ENCODE results near the gene ZAR1L. TPM values are rescaled to one million over a fixed set of nuclear protein-coding genes. Genes with fewer than 3 reads are reported as not detected.

The ZAR1L gene
- total and polyA plus RNA-seq, 2 of the 4 experiments (the other 2 are of a cell fraction) = not detected

- WGBS, 2 experiments (ENCODE audit: extremely low coverage in 2 of 2, insufficient read length in 1 of 2) = 80% methylated on average over 1 of the region's 4 CpGs; no CpG with 5 or more reads in 1 of the 2 experiments
- no peak for ATAC-seq (ENCODE audit: low read depth)
Observed at GRCh38 chr13:32320528-32320927, 5.4 kb upstream of the ZAR1L start.

More at GRCh38 chr13:32320528-32320927, 5.4 kb upstream of the ZAR1L start:
- Histone ChIP-seq H3K4me2 (ENCODE audit: low read depth, low read length) (no peak overlapping the region), H4K20me1 (ENCODE audit: insufficient read depth, low read length) (no peaks in the 10 kb centered on the region), H3K23ac (ENCODE audit: low read depth, low read length) (no peak overlapping the region), H4K5ac (ENCODE audit: low read depth, low read length) (no peak overlapping the region; the same call in 1 of the 2 replicates), H2AK5ac (ENCODE audit: low read depth, low read length) (no peak overlapping the region), H2AK9ac (replicated peaks; ENCODE audit: low read depth, low read length, poor library complexity) (no peak overlapping the region), H3K4ac (ENCODE audit: low read depth, low read length) (no peak overlapping the region), H4K8ac (ENCODE audit: low read depth in 2 of 2, low read length in 2 of 2) (no peak overlapping the region), H3K4me1 (ENCODE audit: control insufficient read depth, insufficient read depth, low read length) (no peaks in the 10 kb centered on the region), H3K27ac (ENCODE audit: insufficient read depth, low read length) (no peak overlapping the region), H3K18ac (ENCODE audit: low read depth, low read length) (no peak overlapping the region), H3K14ac (replicated peaks; ENCODE audit: low read depth, low read length) (no peak overlapping the region), H3K4me3 (ENCODE audit: insufficient read depth, low read depth, low read length) (no peak overlapping the region), H3K9me1 (ENCODE audit: insufficient read depth, low read length) (no peaks in the 10 kb centered on the region; the same call in 1 of the 2 replicates), H2AFZ (replicated peaks; ENCODE audit: low read length, poor library complexity) (no peak overlapping the region), H3K79me1 (ENCODE audit: low read depth in 1 of 2, low read length in 2 of 2) (peaks cover 3 to 22% of the 10 kb centered on the region in 2 experiments; a peak in 3 of 4 replicates), H3K56ac (ENCODE audit: extremely low read depth, insufficient read depth, low read length) (no peak overlapping the region), H3K9ac (ENCODE audit: low read depth, low read length) (no peak overlapping the region), H2BK20ac (ENCODE audit: low read depth, low read length) (no peak overlapping the region), H2BK5ac (ENCODE audit: low read depth, low read length, poor library complexity, severe bottlenecking) (no peak overlapping the region), H3K27me3 (ENCODE audit: control insufficient read depth, insufficient read depth, low read length) (no peaks in the 10 kb centered on the region), H3K36me3 (ENCODE audit: control insufficient read depth, insufficient read depth, low read length) (no peaks in the 10 kb centered on the region), H2BK120ac (ENCODE audit: low read depth, low read length) (no peak overlapping the region), H4K91ac (ENCODE audit: insufficient read depth, low read depth, low read length) (no peak overlapping the region), H2BK15ac (ENCODE audit: low read depth, low read length) (no peak overlapping the region), H3K9me3 (ENCODE audit: control insufficient read depth, insufficient read depth, low read length) (no peaks in the 10 kb centered on the region)
- no peak for DNase-seq
- BruUV-seq (replicated peaks) = no TSS peak
- intact Hi-C loops (cut with micrococcal nuclease) (no loop called here), dilution Hi-C loops (cut with HindIII; ENCODE audit: low sequenced_read_pairs, unreplicated experiment) (no loop called here), in situ Hi-C loops (cut with MboI; ENCODE audit: low sequenced_read_pairs) (no loop called here)
- TF ChIP-seq MAFK (IDR thresholded peaks at IDR 0.05; ENCODE audit: low read depth, low read length) = no peak
- TF ChIP-seq CEBPB (IDR thresholded peaks at IDR 0.05; ENCODE audit: low read depth, low read length) = no peak
- no peak for TF ChIP-seq BHLHE40 (IDR thresholded peaks at IDR 0.05; ENCODE audit: low read depth, low read length)
- no peak for TF ChIP-seq RCOR1 (IDR thresholded peaks at IDR 0.05; ENCODE audit: insufficient replicate concordance, low read length)
- TF ChIP-seq NFE2L2 (IDR thresholded peaks at IDR 0.05; ENCODE audit: low read depth, low read length) = no peak
- TF ChIP-seq SMC3 (IDR thresholded peaks at IDR 0.05; ENCODE audit: low read depth, low read length) = no peak
- no peak for TF ChIP-seq RAD21 (IDR thresholded peaks at IDR 0.05; ENCODE audit: low read length)
- no peak for TF ChIP-seq CHD1 (IDR thresholded peaks at IDR 0.05; ENCODE audit: low read depth, low read length)
- no peak for TF ChIP-seq MXI1 (IDR thresholded peaks at IDR 0.05; ENCODE audit: borderline replicate concordance, low read depth, low read length)
- no peak for TF ChIP-seq USF2 (IDR thresholded peaks at IDR 0.05; ENCODE audit: low read depth, low read length)
- TF ChIP-seq MAZ (IDR thresholded peaks at IDR 0.05; ENCODE audit: borderline replicate concordance, low read depth, low read length) = no peak
- TF ChIP-seq ELK1 (IDR thresholded peaks at IDR 0.05; ENCODE audit: borderline replicate concordance, low read depth, low read length) = no peak
- ChIA-PET CTCF (interaction anchor here (0.8 kb wide), 1 partner anchor 42 kb away, joined by 3 read pairs; no protein-coding TSS in a partner anchor), POLR2A (ENCODE audit: unreplicated experiment) (no interaction called here)
